ENCODE data around the gene GRK2. TPM values are rescaled to one million over a fixed set of nuclear protein-coding genes. Genes with fewer than 3 reads are reported as not detected.

GRK2 gene
- total RNA-seq, 1 donor from 2014 or later: 53.8 TPM

- H3K4me3 ChIP-seq: no peak overlapping the region
- H3K4me1 ChIP-seq: peaks cover 21% of the 10 kb centered on the region
- H3K27ac ChIP-seq (replicated peaks): peak overlapping the region; percentile 9
- intact Hi-C loops (cut with micrococcal nuclease): no loop called here
- no peaks in the 10 kb centered on the region for H3K27me3 ChIP-seq (ENCODE audit: low read depth)
- peaks cover 100% of the 10 kb centered on the region for H3K36me3 ChIP-seq
- no peak for TF ChIP-seq CTCF (IDR thresholded peaks at IDR 0.05; ENCODE audit: borderline replicate concordance)
- DNase-seq: no peak
- no peaks in the 10 kb centered on the region for H3K9me3 ChIP-seq (replicated peaks)
These were observed 14.4 kb upstream of the GRK2 start for GRCh38 chr11:67251841-67252240.

- no peak for DNase-seq
- H3K4me3 ChIP-seq: no peak overlapping the region
- H3K36me3 ChIP-seq: peaks cover 96% of the 10 kb centered on the region
- peak overlapping the region; percentile 22 for H3K27ac ChIP-seq (replicated peaks)
- peak; percentile 38 for TF ChIP-seq CTCF (IDR thresholded peaks at IDR 0.05; ENCODE audit: borderline replicate concordance)
- intact Hi-C loops (cut with micrococcal nuclease): no loop called here
- peaks cover 15% of the 10 kb centered on the region for H3K4me1 ChIP-seq
- no peaks in the 10 kb centered on the region for H3K27me3 ChIP-seq (ENCODE audit: low read depth)
- no peaks in the 10 kb centered on the region for H3K9me3 ChIP-seq (replicated peaks)
These were observed 13.4 kb upstream of the GRK2 start for GRCh38 chr11:67252831-67253239.

- intact Hi-C loops (cut with micrococcal nuclease): no loop called here
- DNase-seq: no peak
- H3K4me1 ChIP-seq: peaks cover 3% of the 10 kb centered on the region
- H3K9me3 ChIP-seq (replicated peaks): no peaks in the 10 kb centered on the region
- no peak for TF ChIP-seq CTCF (IDR thresholded peaks at IDR 0.05; ENCODE audit: borderline replicate concordance)
- H3K27ac ChIP-seq (replicated peaks): no peak overlapping the region
- no peaks in the 10 kb centered on the region for H3K27me3 ChIP-seq (ENCODE audit: low read depth)
- H3K4me3 ChIP-seq: no peak overlapping the region
- H3K36me3 ChIP-seq: peaks cover 84% of the 10 kb centered on the region
These were observed 12.2 kb upstream of the GRK2 start for GRCh38 chr11:67253872-67254624.

GRCh38 chr11:67254798-67255197 lies 11.5 kb upstream of the GRK2 start:
- Histone ChIP-seq H3K4me1 (no peaks in the 10 kb centered on the region), H3K9me3 (replicated peaks) (no peaks in the 10 kb centered on the region), H3K27ac (replicated peaks) (no peak overlapping the region), H3K27me3 (ENCODE audit: low read depth) (no peaks in the 10 kb centered on the region), H3K36me3 (peaks cover 76% of the 10 kb centered on the region), H3K4me3 (no peak overlapping the region)
- no peak for DNase-seq
- TF ChIP-seq CTCF (IDR thresholded peaks at IDR 0.05; ENCODE audit: borderline replicate concordance): no peak
- intact Hi-C loops (cut with micrococcal nuclease): no loop called here

- Histone ChIP-seq H3K36me3 (peaks cover 71% of the 10 kb centered on the region), H3K27ac (replicated peaks) (no peak overlapping the region), H3K9me3 (replicated peaks) (no peaks in the 10 kb centered on the region), H3K4me1 (no peaks in the 10 kb centered on the region), H3K27me3 (ENCODE audit: low read depth) (no peaks in the 10 kb centered on the region), H3K4me3 (no peak overlapping the region)
- no peak for DNase-seq
- intact Hi-C loops (cut with micrococcal nuclease): no loop called here
- no peak for TF ChIP-seq CTCF (IDR thresholded peaks at IDR 0.05; ENCODE audit: borderline replicate concordance)
These were observed 10.9 kb upstream of the GRK2 start for GRCh38 chr11:67255353-67255752.
